GM19239 (cell line): ENCODE measurements around the gene TRAPPC11.
"Not testable (repeated sequence)": the region's sequence is repeated elsewhere in the genome, so short reads cannot be mapped to it uniquely, and the experiment has no call there.

ENCODE experiments used
- DNase-seq: peaks from one replicate; pipeline ENCODE4 v3.0.0; 2011; ENCODE audit warnings: low spot score; ENCODE audit not compliant: insufficient read length
- FAIRE-seq: peaks from 2 replicates; lab custom pipeline; 2011; peaks lifted over from hg19 to GRCh38; lab: Jason Lieb, UNC

Gene TRAPPC11

DNA sequence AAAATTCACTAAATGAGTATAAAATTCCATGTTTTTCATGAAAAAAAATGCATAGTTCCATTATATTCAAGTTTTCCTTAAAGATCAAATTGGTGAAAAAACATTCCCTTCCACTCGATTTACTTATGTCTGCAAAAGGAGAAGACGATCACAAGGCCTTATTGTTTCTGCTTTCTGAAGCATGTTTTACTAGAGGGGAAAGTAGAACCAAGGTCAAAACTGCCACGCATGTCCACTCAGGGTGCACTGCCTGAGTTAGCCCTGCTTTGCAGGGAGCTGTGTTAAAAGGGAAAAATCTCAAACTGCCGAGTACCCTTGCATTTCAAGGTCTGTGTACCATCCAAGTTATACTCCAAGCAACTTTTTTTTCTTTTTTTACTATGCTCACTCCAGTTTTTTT lies 57.2 kb downstream of the TRAPPC11 start:
- FAIRE-seq (no peak), DNase-seq (no peak)

DNA sequence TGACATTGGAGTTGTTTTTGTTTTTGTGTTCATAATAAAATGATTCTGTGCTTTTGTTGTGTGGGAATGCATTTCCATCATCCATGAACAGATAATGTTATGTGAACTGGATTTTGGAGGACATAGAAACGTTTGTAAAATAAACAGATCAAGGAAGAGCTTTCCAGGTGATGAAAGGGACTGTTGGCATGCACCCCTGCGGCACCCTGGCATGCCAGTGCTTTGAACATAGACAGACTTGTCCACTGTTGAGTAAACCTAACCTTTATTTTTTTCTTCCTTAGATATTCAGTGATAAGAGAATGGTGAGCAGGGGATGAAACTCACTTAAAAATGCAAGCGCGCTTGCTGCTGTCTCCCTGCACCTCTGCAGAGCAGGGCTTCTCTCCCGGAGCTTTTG lies 59.8 kb downstream of the TRAPPC11 start:
- DNase-seq (no peak), FAIRE-seq (no peak)

DNA sequence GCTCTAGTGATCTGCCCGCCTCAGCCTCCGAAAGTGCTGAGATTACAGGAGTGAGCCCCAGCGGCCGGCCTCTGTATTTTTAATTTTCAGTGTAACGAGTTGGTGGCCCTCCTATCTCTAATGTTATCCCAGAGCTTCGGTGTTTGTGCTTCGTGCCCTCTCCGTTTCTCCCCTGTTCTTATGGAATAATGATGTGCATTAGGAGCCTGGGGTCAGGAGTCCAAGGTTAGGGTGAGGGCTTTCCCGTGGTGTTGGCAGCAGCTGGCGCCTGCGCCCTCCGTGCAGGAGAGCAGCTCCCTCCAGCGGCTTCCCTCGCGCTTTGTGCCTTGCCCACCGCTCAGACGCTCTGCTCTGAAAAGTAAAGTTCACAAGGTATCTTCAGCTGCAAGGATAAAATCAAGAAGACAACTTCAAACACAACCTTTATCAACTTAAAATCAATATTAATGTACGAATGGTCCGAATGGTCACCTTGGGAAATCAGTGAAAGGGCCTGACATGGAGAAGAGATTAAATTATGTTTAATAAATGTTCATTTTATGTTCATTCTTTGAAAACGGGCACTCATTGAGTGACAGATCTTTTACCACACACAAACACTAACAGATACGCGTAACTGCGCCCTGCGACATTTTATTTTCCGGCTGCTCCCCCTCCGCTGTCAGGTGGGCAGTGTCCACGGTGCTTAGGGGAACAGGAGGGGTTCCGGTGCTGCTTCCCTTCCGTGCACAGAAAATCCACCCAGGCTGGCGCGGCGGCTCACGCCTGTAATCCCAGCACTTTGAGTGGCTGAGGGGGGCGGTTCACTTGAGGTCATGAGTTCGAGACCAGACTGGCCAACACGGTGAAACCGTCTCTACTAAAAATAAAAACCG lies 62.4 kb downstream of the TRAPPC11 start:
- FAIRE-seq (peak; percentile 88), DNase-seq (peak; percentile 21)

DNA sequence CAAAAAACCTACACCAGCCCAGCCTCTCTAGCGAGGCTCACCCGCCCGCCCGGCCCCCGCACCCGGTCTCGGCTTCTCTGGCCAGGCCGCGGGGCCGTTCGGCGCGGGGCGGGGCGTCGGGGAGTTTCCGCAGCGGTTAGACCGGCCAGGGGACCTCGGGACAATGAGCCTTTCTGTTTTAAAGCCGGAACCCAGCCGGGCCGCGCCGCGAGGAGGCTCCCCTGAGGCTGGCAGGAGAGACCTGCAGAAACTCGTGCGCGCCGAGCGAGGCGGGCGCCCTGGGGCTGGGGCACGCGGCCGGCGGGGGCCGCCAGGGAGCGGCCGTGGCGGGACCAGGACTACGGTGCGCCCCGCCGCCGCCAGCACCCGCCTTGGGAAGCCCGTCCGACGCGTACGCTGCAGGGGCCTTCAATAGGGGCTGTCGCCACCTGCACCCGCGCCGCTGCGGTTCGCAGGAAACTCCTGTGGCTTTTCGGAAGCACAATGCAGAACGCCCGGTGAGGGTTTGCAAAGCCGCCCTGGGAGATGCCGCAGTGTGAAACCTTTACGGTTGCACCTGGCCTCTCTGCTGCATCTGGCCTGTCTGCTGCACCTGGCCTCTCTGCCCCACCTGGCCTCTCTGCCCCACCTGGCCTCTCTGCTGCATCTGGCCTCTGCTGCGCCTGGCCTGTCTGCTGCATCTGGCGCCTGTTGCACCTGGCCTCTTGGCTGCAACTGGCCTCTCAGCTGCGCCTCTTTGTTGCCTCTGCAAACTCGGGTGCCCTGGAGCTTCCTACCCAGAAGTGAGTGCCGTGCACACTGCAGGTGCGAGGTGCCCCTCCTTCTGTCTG lies 63.9 kb downstream of the TRAPPC11 start:
- DNase-seq (peak; percentile 69), FAIRE-seq (peak; percentile 90)

DNA sequence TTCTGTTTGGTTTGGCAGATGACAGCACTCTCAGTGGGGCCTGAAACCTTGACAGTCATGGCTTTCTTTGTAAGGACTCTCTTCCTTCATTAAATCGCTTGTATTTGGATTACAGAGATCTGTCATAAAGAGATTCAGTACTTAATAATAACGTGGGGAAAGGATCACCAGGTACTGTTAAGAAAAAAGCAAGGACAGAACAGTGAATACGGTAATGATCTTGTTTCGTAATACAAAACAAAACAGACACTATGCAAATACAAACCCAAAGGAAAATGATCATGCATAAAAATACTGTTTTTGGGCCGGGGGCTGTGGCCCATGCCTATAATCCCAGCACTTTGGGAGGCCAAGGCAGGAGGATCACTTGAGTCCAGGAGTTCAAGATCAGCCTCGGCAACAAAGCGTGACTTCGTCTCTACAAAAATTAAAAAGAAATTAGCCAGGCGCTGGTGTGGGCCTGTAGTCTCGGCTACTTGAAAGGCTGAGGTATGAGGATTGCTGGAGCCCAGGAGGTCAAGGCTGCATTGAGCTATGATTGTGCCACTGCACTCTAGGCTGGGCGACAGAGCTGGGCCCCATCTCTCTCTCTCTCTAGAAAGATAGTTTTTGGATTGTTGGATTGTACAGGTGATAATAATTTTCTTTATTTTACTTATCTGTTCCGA lies 64.6 kb downstream of the TRAPPC11 start:
- no peak for DNase-seq
- no peak for FAIRE-seq

DNA sequence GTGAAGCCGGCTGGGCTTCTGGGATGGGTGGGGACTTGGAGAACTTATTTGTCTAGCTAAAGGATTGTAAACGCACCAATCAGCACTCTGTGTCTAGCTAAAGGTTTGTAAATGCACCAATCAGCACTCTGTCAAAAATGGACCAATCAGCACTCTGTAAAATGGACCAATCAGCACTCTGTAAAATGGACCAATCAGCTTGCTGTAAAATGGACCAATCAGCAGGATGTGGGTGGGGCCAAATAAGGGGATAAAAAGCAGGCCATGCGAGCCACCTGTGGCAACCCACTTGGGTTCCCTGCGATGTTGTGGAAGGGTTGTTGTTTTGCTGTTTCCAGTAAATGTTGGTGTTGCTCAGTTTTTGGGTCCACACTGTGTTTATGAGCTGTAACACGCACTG lies 66.5 kb downstream of the TRAPPC11 start:
- DNase-seq, FAIRE-seq: not testable (repeated sequence)

DNA sequence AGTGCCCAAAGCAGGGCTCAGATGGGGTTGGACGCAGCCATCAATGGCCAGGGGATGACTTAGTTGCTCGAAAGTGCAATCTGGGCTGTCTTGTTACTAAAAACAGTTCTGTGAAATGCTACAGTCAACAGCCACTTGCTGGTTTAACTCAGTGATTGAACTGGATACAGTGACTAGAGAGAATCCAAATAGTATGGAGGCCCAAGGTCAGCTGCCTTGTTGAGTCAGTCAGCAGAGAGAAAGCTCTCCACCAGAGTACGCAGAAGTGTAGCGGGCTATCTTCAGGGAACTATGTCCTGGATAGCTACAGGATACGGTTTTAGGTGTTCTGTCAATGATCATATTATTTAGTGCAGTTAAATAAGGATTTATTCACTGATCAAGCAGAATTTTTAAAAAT lies 68.4 kb downstream of the TRAPPC11 start:
- no peak for FAIRE-seq
- no peak for DNase-seq

DNA sequence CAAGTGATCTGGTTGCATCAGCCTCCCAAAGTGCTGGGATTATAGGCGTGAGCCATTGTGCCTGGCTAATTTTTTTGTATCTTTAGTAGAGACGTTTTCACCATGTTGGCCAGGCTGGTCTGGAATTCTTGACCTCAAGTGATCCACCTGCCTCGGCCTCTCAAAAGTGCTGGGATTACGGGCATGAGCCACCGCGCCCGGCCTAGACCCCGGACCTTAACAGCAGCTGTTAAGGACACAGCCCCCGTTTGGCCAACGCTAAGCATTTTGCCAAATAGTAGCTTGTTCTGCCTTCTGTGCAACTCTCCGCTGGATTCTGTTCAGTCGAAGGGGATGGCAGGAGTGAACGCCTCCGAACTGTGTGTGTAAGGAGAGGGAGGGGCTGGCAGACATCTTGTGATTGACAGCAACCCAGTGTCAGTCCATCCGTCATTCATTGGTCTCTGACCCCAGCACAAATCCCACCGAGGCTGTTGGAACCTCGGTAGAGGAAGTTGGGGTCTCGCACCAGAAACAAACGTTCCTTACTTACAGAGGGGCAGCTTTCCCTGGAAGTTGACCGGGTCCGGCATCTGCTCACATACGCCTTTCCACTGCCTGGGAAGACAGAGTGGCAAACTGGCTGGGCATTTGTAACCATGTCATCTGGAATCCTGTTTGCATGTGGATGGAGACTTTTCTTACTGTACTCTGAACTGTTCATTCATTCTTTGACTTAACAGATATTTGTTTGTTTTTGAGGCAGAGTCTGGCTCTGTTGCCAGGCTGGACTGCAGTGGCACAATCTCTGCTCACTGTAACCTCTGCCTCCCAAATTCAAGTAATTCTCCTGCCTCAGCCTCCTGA lies 69.4 kb downstream of the TRAPPC11 start:
- DNase-seq: no peak
- no peak for FAIRE-seq

DNA sequence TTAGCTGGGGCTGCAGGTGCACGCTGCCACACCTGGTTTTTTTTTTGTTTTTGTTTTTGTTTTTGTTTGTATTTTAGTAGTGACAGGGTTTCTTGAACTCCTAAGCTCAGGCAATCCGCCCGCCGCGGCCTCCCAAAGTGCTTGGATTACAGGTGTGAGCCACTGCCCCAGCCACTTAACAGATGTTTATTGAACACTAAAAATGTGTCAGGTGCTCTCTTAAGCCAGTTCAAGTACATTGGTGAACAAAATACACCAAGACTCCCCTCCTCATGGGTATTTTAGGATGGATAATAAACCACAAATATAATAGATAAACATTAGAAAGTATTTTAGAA lies 69.9 kb downstream of the TRAPPC11 start:
- DNase-seq (no peak), FAIRE-seq (no peak)

DNA sequence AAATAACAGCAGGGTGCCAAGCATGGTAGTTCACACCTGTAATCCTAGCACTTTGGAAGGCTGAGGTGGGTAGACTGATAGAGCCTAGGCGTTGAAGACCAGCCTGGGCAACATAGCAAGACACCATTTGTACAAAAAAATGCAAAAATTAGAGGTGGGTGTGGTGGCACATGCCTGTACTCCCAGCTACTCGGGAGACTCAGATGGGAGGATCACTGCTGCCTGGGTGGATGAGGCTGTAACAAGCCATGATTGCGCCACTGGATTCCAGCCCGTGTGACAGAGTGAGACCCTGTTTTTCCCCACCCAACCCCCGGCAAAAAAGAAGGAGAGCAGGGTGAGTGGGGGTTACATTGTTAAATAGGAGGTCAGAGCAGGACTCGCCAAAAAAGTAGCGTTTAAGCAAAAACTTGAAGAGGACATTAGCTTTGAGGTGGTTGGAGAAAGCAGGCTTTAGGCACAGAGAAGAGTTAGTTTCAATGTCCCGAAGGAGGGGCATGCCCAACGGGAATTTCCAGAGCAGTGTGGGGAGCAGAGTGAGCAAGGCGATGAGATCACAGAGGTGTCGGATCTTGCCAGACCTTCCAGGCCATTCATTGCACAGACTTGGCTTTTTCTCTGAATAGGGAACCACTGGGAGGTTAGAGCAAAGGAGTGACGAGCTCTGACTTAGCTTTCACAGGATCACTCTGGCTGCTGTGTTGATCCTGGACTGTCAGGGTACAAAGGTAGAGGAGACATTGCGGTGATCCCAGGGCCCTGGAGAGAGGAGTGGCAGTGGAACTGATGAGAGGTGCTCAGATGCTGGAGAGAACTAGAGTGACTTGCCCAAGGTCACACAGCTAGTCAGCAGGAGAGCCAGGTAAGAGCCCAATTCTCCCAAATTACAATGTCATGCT lies 70.6 kb downstream of the TRAPPC11 start:
- DNase-seq: no peak
- FAIRE-seq: no peak

DNA sequence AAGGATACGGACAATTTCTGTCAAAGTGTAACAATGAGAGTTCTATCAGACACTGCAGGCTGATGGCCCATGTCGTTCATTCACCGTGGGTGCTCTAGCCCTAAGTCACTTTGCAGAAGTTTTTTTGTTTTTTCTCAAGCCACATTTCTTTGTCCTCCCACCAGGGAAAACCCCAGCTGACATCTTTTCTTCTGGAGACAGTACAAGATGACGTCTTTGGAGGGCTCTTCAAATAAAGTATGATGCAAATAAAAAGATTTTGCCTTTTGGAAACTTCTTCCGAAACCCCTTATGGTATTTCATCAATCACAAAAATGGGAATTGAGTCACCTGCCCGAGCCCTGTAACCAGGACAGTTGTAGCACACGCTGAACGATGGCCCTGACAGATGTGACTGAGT lies 73.2 kb downstream of the TRAPPC11 start:
- FAIRE-seq (no peak), DNase-seq (no peak)

DNA sequence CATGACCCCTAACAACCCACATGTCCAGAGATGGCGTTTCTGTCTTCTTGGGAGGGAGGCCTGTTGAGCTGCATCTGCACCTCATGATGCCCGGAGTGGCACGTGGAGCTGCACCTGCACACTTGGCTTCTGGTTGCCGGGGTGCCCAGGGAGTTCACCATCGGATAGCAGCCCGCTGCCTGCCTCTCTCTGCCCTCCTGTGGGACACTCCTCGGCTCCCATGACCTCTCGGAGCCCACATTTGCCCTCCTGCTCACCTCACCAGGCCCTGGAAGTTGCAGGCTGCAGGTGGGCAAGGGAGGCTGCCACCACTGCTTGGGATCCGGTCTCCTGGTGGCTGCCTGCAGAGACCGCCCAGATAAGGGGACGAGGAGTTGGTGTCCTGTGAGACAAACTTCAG lies 74.1 kb downstream of the TRAPPC11 start:
- DNase-seq (no peak), FAIRE-seq (no peak)

DNA sequence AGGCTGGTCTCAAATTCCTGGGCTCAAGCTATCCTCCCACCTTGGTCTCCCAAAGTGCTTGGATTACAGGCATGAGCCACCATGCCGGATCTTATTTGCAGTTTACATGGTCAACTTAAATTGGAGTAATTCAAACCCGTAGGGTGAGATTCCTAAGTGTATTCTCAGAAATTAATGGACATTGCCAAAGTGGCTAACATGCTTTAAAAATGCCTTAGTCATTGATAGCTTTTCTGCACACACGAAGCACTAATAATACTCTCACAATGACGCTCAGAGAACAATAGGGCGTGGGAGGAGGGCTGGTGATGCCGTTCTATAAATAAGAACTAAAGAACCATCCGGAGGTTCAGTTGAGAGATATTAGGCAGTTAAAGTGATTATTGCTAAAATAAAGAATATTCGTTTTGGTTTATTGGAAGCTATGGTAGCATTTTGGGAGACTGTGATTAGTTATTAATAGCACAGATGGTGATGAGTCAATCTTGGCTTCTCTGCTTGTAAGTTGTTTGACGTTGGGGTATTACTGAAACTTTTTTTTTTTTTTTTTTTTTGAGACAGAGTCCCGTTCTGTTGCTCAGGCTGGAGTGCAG lies 79.1 kb downstream of the TRAPPC11 start:
- no peak for DNase-seq
- FAIRE-seq: no peak

DNA sequence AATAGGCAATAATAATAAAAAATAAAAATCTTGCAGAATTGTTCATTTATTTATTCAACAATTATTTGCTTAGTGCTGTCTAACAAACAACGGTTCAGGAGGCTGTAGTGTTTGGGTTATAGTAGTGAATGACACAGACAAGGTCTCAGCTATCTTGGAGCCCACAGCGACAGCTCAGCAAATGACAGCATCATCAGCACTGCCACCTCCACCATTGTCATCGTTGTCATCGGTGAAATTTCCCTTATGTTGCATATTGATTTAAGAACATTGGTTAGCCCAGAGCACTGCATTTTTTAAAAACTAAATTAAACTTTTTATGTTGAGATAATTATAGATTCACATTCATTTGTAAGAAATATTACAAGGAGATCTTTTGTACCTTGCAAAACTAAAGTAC lies 79.9 kb downstream of the TRAPPC11 start:
- FAIRE-seq (no peak), DNase-seq (no peak)

DNA sequence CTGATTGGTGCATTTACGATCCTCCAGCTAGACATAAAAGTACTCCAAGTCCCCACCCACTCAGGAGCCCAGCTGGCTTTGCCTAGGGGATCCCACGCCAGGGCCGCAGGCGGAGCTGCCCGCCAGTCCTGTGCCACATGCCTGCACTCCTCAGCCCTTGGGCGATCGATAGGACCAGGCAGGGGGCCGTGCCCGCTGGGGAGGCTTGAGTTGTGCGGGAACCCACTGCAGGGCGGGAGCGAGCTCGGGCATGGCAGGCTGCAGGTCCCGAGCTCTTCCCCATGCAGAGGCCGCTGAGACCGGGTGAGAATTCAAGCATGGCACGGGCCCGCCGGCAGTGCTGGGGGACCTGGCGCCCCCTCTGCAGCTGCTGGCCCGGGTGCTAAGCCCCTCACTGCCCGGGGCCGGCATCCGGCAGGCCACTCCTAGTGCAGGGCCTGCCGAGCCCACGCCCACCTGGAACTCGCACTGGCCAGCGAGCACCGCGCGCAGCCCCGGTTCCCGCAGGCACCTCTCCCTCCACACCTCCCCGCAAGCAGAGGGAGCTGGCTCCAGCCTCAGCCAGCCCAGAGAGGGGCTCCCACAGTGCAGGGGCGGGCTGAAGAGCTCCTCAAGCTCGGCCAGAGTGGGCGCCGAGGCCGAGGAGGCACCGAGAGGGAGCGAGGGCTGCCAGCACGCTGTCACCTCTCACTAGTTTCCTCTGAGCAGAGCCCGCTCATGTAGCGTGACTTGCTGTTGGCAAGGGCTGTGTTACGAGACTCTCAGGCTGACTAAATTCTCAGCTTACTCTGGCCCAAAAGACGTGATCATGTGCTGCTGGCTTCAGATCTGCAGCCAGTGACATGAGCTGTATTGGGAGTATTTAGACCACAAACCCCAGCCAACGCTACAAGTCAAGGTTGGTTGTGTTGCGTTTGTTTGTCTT lies 87.5 kb downstream of the TRAPPC11 start:
- DNase-seq: no peak
- no peak for FAIRE-seq

DNA sequence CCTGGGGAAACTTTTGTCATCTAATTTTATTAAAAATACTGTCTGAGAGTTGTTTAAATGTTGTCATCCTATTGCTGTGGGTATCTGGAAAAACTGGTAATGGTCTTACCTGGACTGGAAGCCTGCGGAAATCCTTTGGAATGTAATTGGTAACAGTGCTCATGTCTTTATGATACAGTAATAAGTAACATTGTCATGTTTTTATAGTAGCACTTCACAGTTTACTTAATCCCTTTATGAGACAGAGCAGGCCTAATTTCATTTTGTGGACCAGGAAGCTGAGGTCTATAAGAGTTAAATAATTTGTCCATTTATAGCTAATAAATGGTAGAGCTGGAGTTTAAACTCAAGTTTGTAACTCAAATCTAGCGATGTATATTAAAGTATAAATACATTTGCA lies 88.3 kb downstream of the TRAPPC11 start:
- FAIRE-seq (no peak), DNase-seq (no peak)

DNA sequence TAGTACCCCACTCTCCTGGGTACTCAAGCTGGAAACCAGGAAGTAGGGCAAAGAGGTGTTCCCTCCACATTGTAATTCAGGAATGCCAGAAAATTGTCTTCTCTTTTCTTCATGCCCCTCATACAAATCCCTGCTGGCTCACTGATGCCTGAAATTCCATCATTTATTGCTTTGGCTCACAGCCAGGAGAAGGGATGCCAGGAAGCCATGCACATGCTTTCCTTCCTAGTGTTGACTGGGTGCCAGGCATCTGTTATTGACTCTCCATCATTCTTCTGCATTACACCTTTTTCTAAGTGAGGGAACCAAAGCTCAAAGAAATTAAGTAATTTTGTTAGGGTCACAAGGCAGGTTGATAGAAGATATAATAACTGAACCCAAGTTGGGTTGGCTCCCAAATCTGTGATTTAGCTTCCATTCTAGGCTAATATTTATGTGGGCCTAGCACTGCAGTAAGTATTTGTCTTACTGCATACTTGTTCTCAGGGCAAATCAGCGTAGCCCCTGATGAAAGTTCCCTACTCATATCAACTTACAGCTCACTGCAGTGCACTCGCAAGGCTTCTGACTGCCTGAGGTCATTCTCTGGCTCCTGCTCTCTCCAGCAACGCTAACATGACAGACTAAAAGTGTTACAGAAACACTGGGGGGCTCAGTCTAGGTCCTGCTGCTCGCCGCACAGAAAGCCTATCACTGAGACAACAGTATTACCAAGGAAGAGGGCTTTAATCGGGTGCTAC lies 89.0 kb downstream of the TRAPPC11 start:
- FAIRE-seq (no peak), DNase-seq (no peak)
